GM12878 (cell line): ENCODE measurements around the gene SETD6. TPM values are rescaled to one million over a fixed set of nuclear protein-coding genes. Genes with fewer than 3 reads are reported as not detected.

Experiments used
- ATAC-seq: fragments of 200-7000 bp; cut with Tn5 transposase; 3 replicates; pipeline ENCODE4 v1.9.1; 2020; ENCODE audit warnings: mild to moderate bottlenecking, moderate library complexity
- BruUV-seq: library from RNA; stranded (reverse); fragments of 400-500 nt; replicated peaks from 2 replicates; lab custom pipeline; 2021; lab: Mats Ljungman, UMichigan
- CTCF ChIA-PET: fragments of 300-600 bp; sonication (Branson Sonifier 250); formaldehyde crosslinking; extraction: SDS; loops from one replicate; lab custom pipeline; 2021; ENCODE audit warnings: inconsistent platforms; lab: Yijun Ruan, JAX
- POLR2A ChIA-PET: fragments of 350-600 bp; formaldehyde crosslinking; extraction: SDS; loops from one replicate; lab custom pipeline; 2021; ENCODE audit warnings: inconsistent platforms; lab: Charles Lee
- RAD21 ChIA-PET: fragments of 300-600 bp; sonication (Branson Sonifier 250); formaldehyde crosslinking; loops from one replicate; lab custom pipeline; 2023; ENCODE audit warnings: antibody characterized with exemption; ENCODE audit not compliant: unreplicated experiment; lab: Charles Lee
- SMC1A ChIA-PET: fragments of 300-600 bp; sonication (Branson Sonifier 250); formaldehyde crosslinking; loops from one replicate; lab custom pipeline; 2023; ENCODE audit not compliant: unreplicated experiment, uncharacterized antibody; lab: Charles Lee
- DNase-seq: peaks from one replicate; pipeline ENCODE4 v3.0.0-alpha.2; 2011; ENCODE audit warnings: low read depth, low spot score
- FAIRE-seq: peaks from 3 replicates; lab custom pipeline; 2011; peaks lifted over from hg19 to GRCh38; lab: Jason Lieb, UNC
- H2AFZ ChIP-seq: 2 replicates; pipeline ENCODE4 v1.6.0; 2011; ENCODE audit warnings: low read depth, low read length, control low read depth; ENCODE audit not compliant: control insufficient read depth
- H3K27ac ChIP-seq: 2 replicates; pipeline ENCODE4 v1.5.1; 2011; ENCODE audit warnings: control low read depth; ENCODE audit not compliant: control insufficient read depth, insufficient read depth
- H3K27me3 ChIP-seq, 2 experiments: replicated peaks in 1 of 2; 2 replicates each; pipeline versions ENCODE4 v1.6.0 to v1.6.1; 2011; ENCODE audit warnings: low read length in 1 of 2; ENCODE audit not compliant: control insufficient read depth in 2 of 2, insufficient read depth in 2 of 2
- H3K36me3 ChIP-seq, 2 experiments: 2 replicates each; pipeline ENCODE4 v1.5.1; 2011; ENCODE audit warnings: low read length in 1 of 2; ENCODE audit not compliant: control insufficient read depth in 2 of 2, insufficient read depth in 2 of 2
- H3K4me1 ChIP-seq: 2 replicates; pipeline ENCODE4 v1.6.1; 2011; ENCODE audit warnings: mild to moderate bottlenecking, low read length, moderate library complexity, mixed read lengths; ENCODE audit not compliant: control insufficient read depth, insufficient read depth
- H3K4me2 ChIP-seq: 2 replicates; pipeline ENCODE4 v1.6.0; 2011; ENCODE audit warnings: control low read depth; ENCODE audit not compliant: control insufficient read depth, insufficient read depth
- H3K4me3 ChIP-seq: fragments of 200-600 bp; sonication (generic); 2 replicates; pipeline ENCODE4 v1.5.1; 2016
- H3K79me2 ChIP-seq: 2 replicates; pipeline ENCODE4 v1.6.0; 2011; ENCODE audit warnings: low read length; ENCODE audit not compliant: control insufficient read depth, insufficient read depth
- H3K9ac ChIP-seq: 2 replicates; pipeline ENCODE4 v1.8.0; 2011; ENCODE audit warnings: low read length, control low read depth, mixed read lengths; ENCODE audit not compliant: control insufficient read depth, insufficient read depth
- H3K9me3 ChIP-seq: replicated peaks from 3 replicates; pipeline ENCODE4 v1.5.1; 2011; ENCODE audit warnings: mild to moderate bottlenecking, low read length; ENCODE audit not compliant: control insufficient read depth, insufficient read depth
- H4K20me1 ChIP-seq: 2 replicates; pipeline ENCODE4 v1.6.0; 2011; ENCODE audit not compliant: control insufficient read depth, insufficient read depth
- HDAC2 ChIP-seq: fragments of 200-600 bp; sonication (generic); IDR thresholded peaks from 2 replicates; pipeline ENCODE4 v1.6.1; 2017
- JUNB ChIP-seq: IDR thresholded peaks from 2 replicates; pipeline ENCODE4 v1.6.1; 2016; ENCODE audit warnings: antibody characterized with exemption, mild to moderate bottlenecking
- RAD21 ChIP-seq: IDR thresholded peaks from 2 replicates; pipeline ENCODE4 v1.6.1; 2011; ENCODE audit warnings: mild to moderate bottlenecking, low read depth, low read length, moderate library complexity; ENCODE audit not compliant: insufficient read depth
- WGBS: methylation state at CpG from one replicate; pipeline ENCODE4 v1.1.6; 2016; ENCODE audit warnings: low lambda C conversion rate; ENCODE audit not compliant: insufficient replicate concordance, insufficient coverage; ENCODE audit errors: missing lambda C conversion rate; 5-methylcytosine and 5-hydroxymethylcytosine counted together
- in situ Hi-C: fragments of 300-500 bp; cut with MboI; formaldehyde crosslinking; loops from 9 replicates; pipeline ENCODE4 v1.14.3; 2018; ENCODE audit warnings: mixed read lengths
- intact Hi-C: fragments of 100-400 bp; cut with micrococcal nuclease; formaldehyde crosslinking; loops from one replicate; pipeline ENCODE4 v1.14.2; 2022; ENCODE audit not compliant: unreplicated experiment
- polyA plus RNA-seq, 11 experiments: library from polyadenylated mRNA; depleted of rRNA in 4 of 11; unstranded in 6 of 11; stranded (reverse) in 5 of 11; fragments of >200 nt; fragmentation: Nextera tagmentation in 4 of 11; fragmentation: Illumina TruSeq in 1 of 11; extraction: Ambion mirVana in 4 of 11; extraction: Trizol in 1 of 11; gene quantifications; 1 replicate in 1 of 11; 2 replicates in 10 of 11; pipeline versions ENCODE4 v1.2.1 to v1.2.3, GENCODE V29; 2011 to 2016; ENCODE audit warnings: inconsistent platforms in 2 of 11, missing spikeins in 2 of 11, low read depth in 1 of 11
- total RNA-seq, 4 experiments: library from RNA; depleted of rRNA in 3 of 4; stranded (reverse); fragments of >200 nt in 3 of 4; fragmentation: Illumina TruSeq in 1 of 4; extraction: Trizol in 1 of 4; gene quantifications; 2 replicates each; pipeline versions ENCODE4 v1.2.1 to v1.2.3, GENCODE V29; 2013 to 2021
- TF ChIP-seq, protein P1 (sequence below): IDR thresholded peaks from 2 replicates; pipeline ENCODE4 v1.6.1; 2011; ENCODE audit warnings: borderline replicate concordance, low read depth, mild to moderate bottlenecking, moderate library complexity, low read length; ENCODE audit not compliant: insufficient read depth, poor library complexity, severe bottlenecking
- TF ChIP-seq, protein P2 (sequence below): fragments of 450-650 bp; IDR thresholded peaks from 2 replicates; pipeline ENCODE4 v1.6.1; 2017; ENCODE audit warnings: mild to moderate bottlenecking, low read depth, inconsistent platforms; ENCODE audit not compliant: poor library complexity, severe bottlenecking

Gene SETD6
- total and polyA plus RNA-seq, 10 of the 15 experiments (the other 5 are each of a cell fraction or from before 2014, with no cell fraction given): 8.2 to 23.8 (median 16.2) TPM

DNA sequence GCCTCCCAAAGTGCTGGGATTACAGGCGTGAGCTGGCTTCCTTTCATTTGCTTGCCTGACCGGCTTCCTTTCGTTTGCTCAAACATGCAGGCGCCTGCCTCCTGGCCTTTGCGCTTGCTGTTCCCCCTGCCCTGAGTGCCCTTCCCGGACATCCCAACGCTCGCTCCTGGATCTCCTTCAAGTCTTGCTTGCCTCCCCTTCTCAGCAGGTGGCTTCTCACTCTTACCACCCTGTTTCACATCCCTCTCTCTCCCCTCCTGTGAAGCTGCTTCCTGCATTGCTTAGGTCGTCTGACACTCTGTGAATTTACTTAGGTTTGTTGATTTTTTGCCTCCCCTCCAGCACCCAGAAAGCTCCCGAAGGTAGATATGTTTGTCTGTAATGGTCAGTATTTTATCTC lies 41.0 kb upstream of the SETD6 start:
- Histone ChIP-seq H3K4me3 (no peak overlapping the region), H3K27me3 (peaks cover 0 to 4% of the 10 kb centered on the region in 2 experiments; a peak in 2 of 4 replicates), H3K27ac (no peak overlapping the region), H3K36me3 (no peaks in the 10 kb centered on the region), H2AFZ (no peak overlapping the region), H4K20me1 (no peaks in the 10 kb centered on the region), H3K9ac (no peak overlapping the region), H3K4me2 (no peak overlapping the region), H3K9me3 (no peaks in the 10 kb centered on the region), H3K79me2 (no peaks in the 10 kb centered on the region), H3K4me1 (no peaks in the 10 kb centered on the region)
- WGBS: 36% methylated on average over 10 of the region's 10 CpGs
- intact Hi-C loops (no loop called here), in situ Hi-C loops (no loop called here)
- ATAC-seq (peak; percentile 38; the same call in 2 of the 3 replicates), FAIRE-seq (no peak), DNase-seq (no peak)
- BruUV-seq: no TSS peak
- SMC1A ChIA-PET: no interaction called here
- POLR2A ChIA-PET: no interaction called here
- CTCF ChIA-PET: interaction anchor here (0.7 to 0.9 kb wide), 2 partner anchors 134 to 138 kb away, joined by 3 read pairs; no protein-coding TSS in a partner anchor
- TF ChIP-seq, protein P1, sequence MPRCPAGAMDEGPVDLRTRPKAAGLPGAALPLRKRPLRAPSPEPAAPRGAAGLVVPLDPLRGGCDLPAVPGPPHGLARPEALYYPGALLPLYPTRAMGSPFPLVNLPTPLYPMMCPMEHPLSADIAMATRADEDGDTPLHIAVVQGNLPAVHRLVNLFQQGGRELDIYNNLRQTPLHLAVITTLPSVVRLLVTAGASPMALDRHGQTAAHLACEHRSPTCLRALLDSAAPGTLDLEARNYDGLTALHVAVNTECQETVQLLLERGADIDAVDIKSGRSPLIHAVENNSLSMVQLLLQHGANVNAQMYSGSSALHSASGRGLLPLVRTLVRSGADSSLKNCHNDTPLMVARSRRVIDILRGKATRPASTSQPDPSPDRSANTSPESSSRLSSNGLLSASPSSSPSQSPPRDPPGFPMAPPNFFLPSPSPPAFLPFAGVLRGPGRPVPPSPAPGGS: no peak
- TF ChIP-seq RAD21 (no peak), HDAC2 (no peak), JUNB (no peak)
- TF ChIP-seq, protein P2, sequence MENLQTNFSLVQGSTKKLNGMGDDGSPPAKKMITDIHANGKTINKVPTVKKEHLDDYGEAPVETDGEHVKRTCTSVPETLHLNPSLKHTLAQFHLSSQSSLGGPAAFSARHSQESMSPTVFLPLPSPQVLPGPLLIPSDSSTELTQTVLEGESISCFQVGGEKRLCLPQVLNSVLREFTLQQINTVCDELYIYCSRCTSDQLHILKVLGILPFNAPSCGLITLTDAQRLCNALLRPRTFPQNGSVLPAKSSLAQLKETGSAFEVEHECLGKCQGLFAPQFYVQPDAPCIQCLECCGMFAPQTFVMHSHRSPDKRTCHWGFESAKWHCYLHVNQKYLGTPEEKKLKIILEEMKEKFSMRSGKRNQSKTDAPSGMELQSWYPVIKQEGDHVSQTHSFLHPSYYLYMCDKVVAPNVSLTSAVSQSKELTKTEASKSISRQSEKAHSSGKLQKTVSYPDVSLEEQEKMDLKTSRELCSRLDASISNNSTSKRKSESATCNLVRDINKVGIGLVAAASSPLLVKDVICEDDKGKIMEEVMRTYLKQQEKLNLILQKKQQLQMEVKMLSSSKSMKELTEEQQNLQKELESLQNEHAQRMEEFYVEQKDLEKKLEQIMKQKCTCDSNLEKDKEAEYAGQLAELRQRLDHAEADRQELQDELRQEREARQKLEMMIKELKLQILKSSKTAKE: no peak
- RAD21 ChIA-PET: no interaction called here
